WERI-Rb-1 (cell line): ENCODE data around the gene OASL.

Experiments
- DNase-seq: peaks from one replicate; pipeline ENCODE4 v3.0.0-alpha.2; 2020
- H3K27ac ChIP-seq: fragments of 250-450 bp; sonication (Bioruptor Pico); 2 replicates; pipeline ENCODE4 v1.5.1; 2020; ENCODE audit warnings: mild to moderate bottlenecking, moderate library complexity
- H3K27me3 ChIP-seq: fragments of 250-450 bp; sonication (Bioruptor Pico); 2 replicates; pipeline ENCODE4 v1.5.1; 2021; ENCODE audit warnings: mild to moderate bottlenecking, low read depth, moderate library complexity; ENCODE audit not compliant: insufficient read depth, severe bottlenecking
- H3K36me3 ChIP-seq: fragments of 250-450 bp; sonication (Bioruptor Pico); 2 replicates; pipeline ENCODE4 v1.5.1; 2020; ENCODE audit warnings: mild to moderate bottlenecking, moderate library complexity
- H3K4me3 ChIP-seq: 2 replicates; pipeline ENCODE4 v1.5.1; 2011; ENCODE audit warnings: low read depth, mild to moderate bottlenecking, control low read depth, low read length
- H3K9me3 ChIP-seq: fragments of 250-450 bp; sonication (Bioruptor Pico); 2 replicates; pipeline ENCODE4 v1.5.1; 2021; ENCODE audit warnings: mild to moderate bottlenecking, moderate library complexity; ENCODE audit not compliant: severe bottlenecking
- TF ChIP-seq, protein P1 (sequence below): IDR thresholded peaks from 2 replicates; pipeline ENCODE4 v1.5.1; 2011; ENCODE audit warnings: low read depth, mild to moderate bottlenecking, control low read depth, inconsistent platforms, low read length

The OASL gene

DNA sequence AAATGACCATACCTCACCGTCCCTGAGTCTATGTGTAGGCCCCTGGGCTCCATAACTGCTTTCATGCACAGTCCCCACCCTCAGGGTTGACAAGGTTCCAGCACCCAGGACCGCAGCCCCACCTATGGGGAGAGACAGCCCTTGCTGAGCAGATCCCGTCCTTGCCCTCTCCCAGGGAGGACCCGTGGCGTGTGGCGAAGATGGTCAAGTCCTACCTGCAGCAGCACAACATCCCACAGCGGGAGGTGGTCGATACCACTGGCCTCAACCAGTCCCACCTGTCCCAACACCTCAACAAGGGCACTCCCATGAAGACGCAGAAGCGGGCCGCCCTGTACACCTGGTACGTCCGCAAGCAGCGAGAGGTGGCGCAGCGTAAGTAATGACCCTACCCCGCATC, 50.4 kb downstream of the OASL start:
- TF ChIP-seq, protein P1, sequence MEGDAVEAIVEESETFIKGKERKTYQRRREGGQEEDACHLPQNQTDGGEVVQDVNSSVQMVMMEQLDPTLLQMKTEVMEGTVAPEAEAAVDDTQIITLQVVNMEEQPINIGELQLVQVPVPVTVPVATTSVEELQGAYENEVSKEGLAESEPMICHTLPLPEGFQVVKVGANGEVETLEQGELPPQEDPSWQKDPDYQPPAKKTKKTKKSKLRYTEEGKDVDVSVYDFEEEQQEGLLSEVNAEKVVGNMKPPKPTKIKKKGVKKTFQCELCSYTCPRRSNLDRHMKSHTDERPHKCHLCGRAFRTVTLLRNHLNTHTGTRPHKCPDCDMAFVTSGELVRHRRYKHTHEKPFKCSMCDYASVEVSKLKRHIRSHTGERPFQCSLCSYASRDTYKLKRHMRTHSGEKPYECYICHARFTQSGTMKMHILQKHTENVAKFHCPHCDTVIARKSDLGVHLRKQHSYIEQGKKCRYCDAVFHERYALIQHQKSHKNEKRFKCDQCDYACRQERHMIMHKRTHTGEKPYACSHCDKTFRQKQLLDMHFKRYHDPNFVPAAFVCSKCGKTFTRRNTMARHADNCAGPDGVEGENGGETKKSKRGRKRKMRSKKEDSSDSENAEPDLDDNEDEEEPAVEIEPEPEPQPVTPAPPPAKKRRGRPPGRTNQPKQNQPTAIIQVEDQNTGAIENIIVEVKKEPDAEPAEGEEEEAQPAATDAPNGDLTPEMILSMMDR = no peak
- Histone ChIP-seq H3K4me3 (no peak overlapping the region), H3K27ac (no peak overlapping the region), H3K9me3 (no peaks in the 10 kb centered on the region), H3K27me3 (peaks cover 6% of the 10 kb centered on the region), H3K36me3 (no peaks in the 10 kb centered on the region)
- DNase-seq = no peak

DNA sequence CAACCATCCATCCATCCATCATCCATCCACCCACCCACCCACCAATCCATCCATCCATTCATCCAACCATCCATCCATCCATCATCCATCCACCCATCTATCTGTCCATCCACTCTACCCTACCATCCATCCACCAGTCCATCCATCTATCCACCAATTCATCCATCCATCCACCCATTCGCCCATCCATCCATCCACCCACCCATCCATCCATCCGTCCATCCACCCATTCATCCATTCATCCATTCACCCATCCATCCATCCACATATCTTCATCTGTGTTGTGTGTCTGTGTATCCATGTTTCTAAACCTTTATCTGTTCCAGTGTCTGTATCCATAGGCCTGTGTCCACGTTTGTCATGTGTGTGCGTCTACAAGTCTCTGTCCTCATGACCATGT, 50.8 kb downstream of the OASL start:
- peaks cover 2% of the 10 kb centered on the region for H3K27me3 ChIP-seq
- TF ChIP-seq, protein P1 = no peak
- no peak overlapping the region for H3K4me3 ChIP-seq
- no peak overlapping the region for H3K27ac ChIP-seq
- no peaks in the 10 kb centered on the region for H3K9me3 ChIP-seq
- DNase-seq = no peak
- H3K36me3 ChIP-seq = no peaks in the 10 kb centered on the region

DNA sequence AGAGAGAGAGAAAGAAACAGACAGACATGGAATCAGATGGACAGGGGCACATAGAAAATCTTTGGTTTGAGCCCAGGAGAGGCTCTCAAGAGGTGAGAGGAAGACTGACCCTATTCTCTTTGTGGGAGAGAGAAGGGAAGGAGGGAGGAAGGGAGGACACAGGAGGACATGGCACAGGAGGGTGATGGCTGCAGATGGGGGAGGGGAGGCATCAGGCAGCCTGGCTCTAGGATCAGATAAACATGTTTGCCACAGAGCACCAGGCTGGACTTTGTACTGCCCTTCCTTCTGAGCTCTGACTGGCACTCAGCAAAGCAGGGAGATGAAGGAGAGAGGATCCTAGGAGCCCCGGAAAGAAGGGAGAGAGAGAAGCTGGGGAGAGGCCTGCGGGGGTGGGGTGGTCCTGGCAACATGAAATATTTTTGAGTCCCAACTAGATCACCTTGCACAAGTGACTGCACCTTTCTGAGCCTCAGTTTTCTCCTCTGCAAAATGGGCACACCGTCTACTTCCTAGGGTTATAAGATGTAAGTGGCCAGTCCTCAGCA, 54.6 kb downstream of the OASL start:
- H3K4me3 ChIP-seq = no peak overlapping the region
- no peaks in the 10 kb centered on the region for H3K36me3 ChIP-seq
- H3K27ac ChIP-seq = no peak overlapping the region
- no peak for DNase-seq
- TF ChIP-seq, protein P1 = no peak
- no peaks in the 10 kb centered on the region for H3K27me3 ChIP-seq
- H3K9me3 ChIP-seq = no peaks in the 10 kb centered on the region

DNA sequence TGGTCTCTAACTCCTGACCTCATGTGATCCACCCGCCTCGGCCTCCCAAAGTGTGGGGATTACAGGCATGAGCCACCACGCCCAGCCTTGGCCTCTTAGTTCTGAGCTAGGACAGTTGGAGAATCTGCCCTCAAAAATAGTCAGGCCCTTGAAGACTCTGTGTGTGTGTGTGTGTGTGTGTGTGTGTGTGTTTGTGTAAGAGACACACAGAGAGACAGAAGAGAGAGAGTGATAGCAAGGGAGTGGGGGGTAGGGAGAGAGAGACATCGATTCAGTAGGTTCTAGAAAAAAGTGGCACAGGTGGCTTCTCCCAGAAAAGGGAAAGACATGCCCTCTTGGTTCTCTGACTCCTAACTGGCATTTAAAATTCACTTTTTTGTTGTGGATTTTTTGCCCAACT, 55.3 kb downstream of the OASL start:
- TF ChIP-seq, protein P1 = no peak
- H3K27ac ChIP-seq = no peak overlapping the region
- no peaks in the 10 kb centered on the region for H3K36me3 ChIP-seq
- no peak for DNase-seq
- no peaks in the 10 kb centered on the region for H3K27me3 ChIP-seq
- H3K9me3 ChIP-seq = no peaks in the 10 kb centered on the region
- H3K4me3 ChIP-seq = no peak overlapping the region

DNA sequence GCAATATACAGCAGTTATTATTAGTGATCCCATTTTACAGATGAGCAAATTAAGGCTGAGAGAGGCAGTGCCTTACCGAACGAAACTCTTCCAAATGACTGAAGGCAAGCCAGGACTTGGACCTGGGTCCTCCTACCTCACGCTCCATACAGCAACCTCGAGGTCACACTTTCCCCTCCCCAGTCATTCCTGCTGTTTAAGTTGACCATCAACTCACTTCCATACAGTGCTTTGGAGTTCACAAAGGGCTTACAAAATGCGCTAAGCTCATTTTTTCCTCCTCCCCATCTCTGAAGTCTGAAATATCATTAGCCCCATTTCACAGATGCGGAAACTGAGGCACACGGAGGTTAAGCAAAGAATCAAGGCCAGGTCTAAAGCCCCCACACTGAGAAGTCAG, 56.4 kb downstream of the OASL start:
- TF ChIP-seq, protein P1 = no peak
- no peak overlapping the region for H3K4me3 ChIP-seq
- H3K27ac ChIP-seq = no peak overlapping the region
- H3K36me3 ChIP-seq = no peaks in the 10 kb centered on the region
- no peaks in the 10 kb centered on the region for H3K27me3 ChIP-seq
- H3K9me3 ChIP-seq = no peaks in the 10 kb centered on the region
- DNase-seq = no peak

DNA sequence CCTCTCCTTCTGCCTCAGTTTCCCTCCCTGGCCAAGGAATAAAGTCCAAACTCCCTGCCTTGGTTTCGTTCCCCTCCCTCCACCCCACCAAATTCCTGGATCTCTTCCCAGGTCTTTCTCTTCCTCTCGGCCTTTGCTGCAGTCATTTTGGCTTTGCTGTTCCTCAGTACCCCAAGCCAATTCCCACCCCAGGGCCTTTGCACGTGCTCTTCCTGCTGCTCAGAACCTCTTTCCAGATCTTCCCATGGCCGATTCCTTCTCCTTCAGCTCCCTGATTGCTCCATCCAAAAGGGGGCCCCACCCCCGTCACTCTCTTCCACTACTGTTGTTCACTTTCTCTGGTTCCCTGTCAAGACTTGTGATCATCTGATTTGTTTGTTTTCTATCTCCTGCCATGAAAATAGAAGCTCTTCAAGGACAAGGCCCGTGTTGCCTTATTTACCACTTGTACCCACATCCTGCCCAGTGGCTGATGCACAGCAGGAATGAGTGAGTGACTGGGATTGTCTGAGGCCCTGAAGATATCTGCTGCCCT, 57.6 kb downstream of the OASL start:
- TF ChIP-seq, protein P1 = no peak
- H3K4me3 ChIP-seq = no peak overlapping the region
- H3K27me3 ChIP-seq = no peaks in the 10 kb centered on the region
- DNase-seq = no peak
- H3K27ac ChIP-seq = no peak overlapping the region
- no peaks in the 10 kb centered on the region for H3K9me3 ChIP-seq
- no peaks in the 10 kb centered on the region for H3K36me3 ChIP-seq
